Psoas muscle (tissue), 8 donors: ENCODE data around the gene HSP90AA1. TPM values are rescaled to one million over a fixed set of nuclear protein-coding genes. Genes with fewer than 3 reads are reported as not detected.

Experiments
- ATAC-seq, 4 donors: fragments of 200-7000 bp; cut with Tn5 transposase; one replicate each; pipeline ENCODE4 v1.9.1; 2020; ENCODE audit warnings: moderate library complexity in 3 of 4, mild to moderate bottlenecking in 2 of 4
- DNase-seq, 2 donors: peaks; one replicate each; pipeline ENCODE4 v3.0.0-alpha.2; 2020
- H3K27ac ChIP-seq: fragments of 200-600 bp; one replicate; pipeline ENCODE4 v1.8.0; 2022
- H3K27me3 ChIP-seq, 3 donors: fragments of 200-600 bp in 1 of 3; one replicate each; pipeline versions ENCODE4 v1.6.1 to v1.8.0; 2013 to 2022; ENCODE audit warnings: low read length in 2 of 3, mild to moderate bottlenecking in 2 of 3, moderate library complexity in 1 of 3; ENCODE audit not compliant: insufficient read depth in 3 of 3
- H3K36me3 ChIP-seq, 2 donors: fragments of 200-600 bp in 1 of 2; one replicate each; pipeline versions ENCODE4 v1.6.1 to v1.8.0; 2013 to 2022; ENCODE audit warnings: low read depth in 1 of 2, mild to moderate bottlenecking in 1 of 2, moderate library complexity in 1 of 2; ENCODE audit not compliant: insufficient read depth in 1 of 2
- H3K4me1 ChIP-seq: fragments of 200-600 bp; one replicate; pipeline ENCODE4 v1.8.0; 2022
- H3K4me3 ChIP-seq: fragments of 200-600 bp; one replicate; pipeline ENCODE4 v1.8.0; 2022; ENCODE audit warnings: mild to moderate bottlenecking
- H3K9me3 ChIP-seq: fragments of 200-600 bp; one replicate; pipeline ENCODE4 v1.8.0; 2022
- WGBS, 3 donors: extraction: QIAGEN DNeasy Blood & Tissue Kit; methylation state at CpG; one replicate each; pipeline versions ENCODE4 v1.1.6 to v1.1.7; 2013; 5-methylcytosine and 5-hydroxymethylcytosine counted together
- intact Hi-C, 2 donors: fragments of 100-400 bp; cut with DNase I; formaldehyde crosslinking; loops; one replicate each; pipeline versions ENCODE4 v1.11.0 to v1.14.2; 2022
- polyA plus RNA-seq, 3 donors: library from polyadenylated mRNA; stranded (reverse); fragments of 200-250 nt; gene quantifications; one replicate each; pipeline ENCODE4 v1.2.3, GENCODE V29; 2013
- total RNA-seq, 4 donors: library from RNA; stranded (reverse); fragmentation: NEBNext Ultra II Directional in 2 of 4; extraction: Animal tissue kit (Norgen Biotek cat#: 25700) in 2 of 4; gene quantifications; one replicate each; pipeline versions ENCODE4 v1.2.1 to v1.2.4, GENCODE V29; 2021 to 2023
- TF ChIP-seq, protein P1 (sequence below): fragments of 200-600 bp; IDR thresholded peaks from one replicate; pipeline ENCODE4 v1.8.0; 2022; ENCODE audit warnings: antibody characterized with exemption
- donor health status: healthy with polysubstance abuse.
- donor health status: DM: no; HTN: no; CAD: no; lungs with moderate emphysema.
- donor health status: Bipolar disorder and iron deficiency.
- donor health status: healthy.
- donor health status: DM: yes; HTN: yes; CAD: no.
- donor health status: DM: no; HTN: no; CAD: no.
- donor health status: DM: no; HTN: no; CAD: no.
- donor health status: DM: yes; HTN: yes; CAD: no.

HSP90AA1 gene
- total and polyA plus RNA-seq, 7 donors = 398 to 1,480 (median 549) TPM

DNA sequence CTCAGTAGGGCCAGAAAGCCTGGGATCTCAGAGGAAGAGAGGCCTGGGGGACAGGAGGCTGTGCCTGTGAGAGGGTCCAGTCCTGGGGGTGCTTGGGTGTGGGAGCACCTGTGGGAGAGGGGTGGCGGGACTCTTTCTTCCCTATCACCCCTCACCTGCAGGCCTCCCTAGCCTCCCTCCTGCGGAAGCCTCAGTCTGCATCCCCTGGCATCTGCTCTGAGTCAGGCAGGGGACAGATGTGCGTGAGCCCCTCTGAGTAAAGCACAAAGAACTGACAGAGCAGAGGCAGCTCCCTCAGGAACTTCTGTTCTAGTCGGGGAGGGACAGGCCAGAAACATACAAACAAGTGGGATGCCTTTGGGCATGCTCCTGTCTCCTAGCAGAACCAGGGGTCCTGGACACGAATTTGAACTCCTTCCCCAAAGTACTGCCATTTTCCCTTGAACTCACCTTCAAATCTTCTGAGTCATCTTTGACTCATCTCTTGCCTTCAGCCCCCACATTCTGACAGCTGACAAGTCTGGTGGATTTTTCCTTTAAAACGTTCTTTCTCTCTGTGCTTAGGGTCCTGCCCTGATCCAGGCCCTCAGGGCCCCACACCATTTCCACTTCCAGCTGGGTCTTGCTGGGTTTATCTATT lies 8.5 kb upstream of the HSP90AA1 start:
- Histone ChIP-seq H3K9me3 (no peaks in the 10 kb centered on the region), H3K4me3 (no peak overlapping the region), H3K27ac (no peak overlapping the region), H3K4me1 (peaks cover 10% of the 10 kb centered on the region), H3K36me3 (no peaks in the 10 kb centered on the region), H3K27me3 (no peaks in the 10 kb centered on the region)
- intact Hi-C loops = loop anchor here (5.0 to 10.0 kb wide), 2 partner anchors 321 to 388 kb away; no protein-coding TSS in a partner anchor
- DNase-seq (no peak), ATAC-seq (no peak)
- TF ChIP-seq, protein P1, sequence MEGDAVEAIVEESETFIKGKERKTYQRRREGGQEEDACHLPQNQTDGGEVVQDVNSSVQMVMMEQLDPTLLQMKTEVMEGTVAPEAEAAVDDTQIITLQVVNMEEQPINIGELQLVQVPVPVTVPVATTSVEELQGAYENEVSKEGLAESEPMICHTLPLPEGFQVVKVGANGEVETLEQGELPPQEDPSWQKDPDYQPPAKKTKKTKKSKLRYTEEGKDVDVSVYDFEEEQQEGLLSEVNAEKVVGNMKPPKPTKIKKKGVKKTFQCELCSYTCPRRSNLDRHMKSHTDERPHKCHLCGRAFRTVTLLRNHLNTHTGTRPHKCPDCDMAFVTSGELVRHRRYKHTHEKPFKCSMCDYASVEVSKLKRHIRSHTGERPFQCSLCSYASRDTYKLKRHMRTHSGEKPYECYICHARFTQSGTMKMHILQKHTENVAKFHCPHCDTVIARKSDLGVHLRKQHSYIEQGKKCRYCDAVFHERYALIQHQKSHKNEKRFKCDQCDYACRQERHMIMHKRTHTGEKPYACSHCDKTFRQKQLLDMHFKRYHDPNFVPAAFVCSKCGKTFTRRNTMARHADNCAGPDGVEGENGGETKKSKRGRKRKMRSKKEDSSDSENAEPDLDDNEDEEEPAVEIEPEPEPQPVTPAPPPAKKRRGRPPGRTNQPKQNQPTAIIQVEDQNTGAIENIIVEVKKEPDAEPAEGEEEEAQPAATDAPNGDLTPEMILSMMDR = no peak
- 85 to 88% (median 88%) methylated on average over 5 to 6 of the region's 6 CpGs for WGBS, 3 donors

DNA sequence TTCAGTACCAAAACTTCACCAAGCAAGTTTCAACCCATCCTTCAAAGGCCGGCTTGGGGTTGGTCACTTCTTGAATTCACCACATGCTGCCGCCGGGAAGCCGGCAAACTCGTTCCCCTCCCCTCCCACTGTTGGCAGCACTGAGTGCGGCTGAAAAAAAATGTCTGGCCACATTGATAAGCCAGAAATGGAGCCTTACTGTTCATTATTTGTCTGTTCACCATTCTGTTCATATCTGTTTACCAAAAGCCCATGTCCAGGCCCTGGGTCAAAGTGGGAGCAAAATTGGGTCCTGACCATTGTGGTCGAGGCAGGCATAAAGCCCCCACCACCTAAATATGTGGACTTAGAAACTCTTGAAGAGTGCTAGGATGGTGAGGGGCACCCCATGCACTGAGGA lies 7.3 kb upstream of the HSP90AA1 start:
- intact Hi-C loops = loop anchor here in 1 of 2 donors (10.0 kb wide), 1 partner anchor 319 kb away; no protein-coding TSS in a partner anchor
- TF ChIP-seq, protein P1 = no peak
- Histone ChIP-seq H3K4me3 (no peak overlapping the region), H3K4me1 (peaks cover 10% of the 10 kb centered on the region), H3K27me3 (no peaks in the 10 kb centered on the region), H3K9me3 (no peaks in the 10 kb centered on the region), H3K36me3 (no peaks in the 10 kb centered on the region), H3K27ac (no peak overlapping the region)
- 49 to 74% (median 71%) methylated on average over 7 of the region's 7 CpGs for WGBS, 3 donors
- ATAC-seq (no peak), DNase-seq (no peak)

DNA sequence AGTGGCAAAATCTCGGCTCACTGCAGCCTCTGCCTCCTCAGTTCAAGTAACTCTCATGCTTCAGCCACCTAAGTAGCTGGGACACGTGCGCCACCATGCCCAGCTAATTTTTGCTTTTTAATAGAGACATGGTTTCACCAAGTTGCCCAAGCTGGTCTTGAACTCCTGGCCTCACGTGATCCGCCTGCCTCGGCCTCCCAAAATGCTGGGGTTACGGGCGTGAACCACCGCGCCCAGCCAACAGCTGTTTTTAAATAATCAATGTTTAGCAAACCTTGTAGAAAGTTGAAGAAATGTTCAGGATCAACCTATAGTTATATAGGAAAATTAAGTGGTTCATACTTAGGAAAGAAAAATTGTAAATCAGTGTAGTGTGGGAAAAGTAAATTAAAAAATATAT lies 6.0 kb upstream of the HSP90AA1 start:
- ATAC-seq (no peak), DNase-seq (no peak)
- WGBS, 3 donors = 91 to 94% (median 93%) methylated on average over 10 of the region's 10 CpGs
- Histone ChIP-seq H3K27me3 (no peaks in the 10 kb centered on the region), H3K9me3 (no peaks in the 10 kb centered on the region), H3K4me1 (peaks cover 17% of the 10 kb centered on the region), H3K4me3 (no peak overlapping the region), H3K27ac (no peak overlapping the region), H3K36me3 (no peaks in the 10 kb centered on the region)
- intact Hi-C loops = loop anchor here in 1 of 2 donors (10.0 kb wide), 1 partner anchor 318 kb away; no protein-coding TSS in a partner anchor
- TF ChIP-seq, protein P1 = no peak

DNA sequence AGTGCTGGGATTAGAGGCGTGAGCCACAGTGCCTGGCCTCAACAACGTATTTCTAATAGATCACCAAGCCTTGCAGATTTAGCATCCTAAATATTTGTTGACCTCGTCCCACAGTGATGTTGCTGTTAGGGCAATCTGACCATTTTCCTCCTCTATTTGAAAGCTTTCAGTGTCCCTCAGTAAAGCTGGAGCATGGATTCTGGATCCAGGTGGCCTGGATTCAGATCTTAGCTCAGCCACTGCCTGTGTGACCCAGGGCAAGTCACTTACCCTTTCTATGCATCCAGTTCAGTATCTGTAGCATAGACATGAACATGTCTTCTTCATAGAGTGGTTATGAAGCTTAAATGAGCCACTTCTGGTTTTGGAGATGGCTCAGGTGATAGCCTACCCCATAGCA lies 3.9 kb upstream of the HSP90AA1 start:
- H3K4me1 ChIP-seq = peaks cover 8% of the 10 kb centered on the region
- no peak overlapping the region for H3K4me3 ChIP-seq
- peaks cover 0 to 3% of the 10 kb centered on the region in 2 donors for H3K36me3 ChIP-seq
- no peak for DNase-seq
- no peak for ATAC-seq
- WGBS, 3 donors = 81 to 90% (median 89%) methylated on average over 3 of the region's 3 CpGs
- TF ChIP-seq, protein P1 = no peak
- intact Hi-C loops = loop anchor here in 1 of 2 donors (10.0 kb wide), 1 partner anchor 316 kb away; no protein-coding TSS in a partner anchor
- no peaks in the 10 kb centered on the region for H3K9me3 ChIP-seq
- H3K27ac ChIP-seq = no peak overlapping the region
- H3K27me3 ChIP-seq = no peaks in the 10 kb centered on the region
